GM12878 (cell line): ENCODE results near the gene MAF. TPM values are rescaled to one million over a fixed set of nuclear protein-coding genes. Genes with fewer than 3 reads are reported as not detected.

ENCODE experiments used
- CBX3 ChIP-seq: fragments of 200-600 bp; sonication (generic); IDR thresholded peaks from 2 replicates; pipeline ENCODE4 v1.6.1; 2016; ENCODE audit warnings: low read depth, borderline replicate concordance
- CEBPZ ChIP-seq: fragments of 150-350 bp; IDR thresholded peaks from 2 replicates; pipeline ENCODE4 v1.6.1; 2016; ENCODE audit warnings: low read depth, low read length
- E4F1 ChIP-seq: fragments of 450-650 bp; IDR thresholded peaks from 2 replicates; pipeline ENCODE4 v1.6.1; 2018; ENCODE audit warnings: borderline replicate concordance, mild to moderate bottlenecking; ENCODE audit not compliant: partially characterized antibody
- EZH2 ChIP-seq: IDR thresholded peaks from 2 replicates; pipeline ENCODE4 v1.6.1; 2012; ENCODE audit warnings: low read depth, mild to moderate bottlenecking, control low read depth, inconsistent platforms, low read length, borderline replicate concordance; ENCODE audit not compliant: control insufficient read depth
- NFYA ChIP-seq: IDR thresholded peaks from 2 replicates; pipeline ENCODE4 v1.6.1; 2011; ENCODE audit warnings: low read depth, mild to moderate bottlenecking, low read length, improper control_type of control experiment, borderline replicate concordance
- POLR2AphosphoS5 ChIP-seq: IDR thresholded peaks from 2 replicates; pipeline ENCODE4 v1.6.1; 2011; ENCODE audit warnings: mild to moderate bottlenecking, low read length, inconsistent platforms
- STAT1 ChIP-seq: fragments of 450-650 bp; conservative IDR thresholded peaks from 2 replicates; pipeline ENCODE4 v1.6.1; 2014; ENCODE audit warnings: antibody characterized with exemption, mild to moderate bottlenecking
- TAF1 ChIP-seq: IDR thresholded peaks from 2 replicates; pipeline ENCODE4 v1.6.1; 2011; ENCODE audit warnings: mild to moderate bottlenecking, low read depth, low read length, borderline replicate concordance
- ZNF274 ChIP-seq: IDR thresholded peaks from one replicate; pipeline ENCODE4 v1.8.0; 2011; ENCODE audit not compliant: insufficient read length, insufficient read depth
- polyA plus RNA-seq, 11 experiments: library from polyadenylated mRNA; depleted of rRNA in 4 of 11; unstranded in 6 of 11; stranded (reverse) in 5 of 11; fragments of >200 nt; fragmentation: Nextera tagmentation in 4 of 11; fragmentation: Illumina TruSeq in 1 of 11; extraction: Ambion mirVana in 4 of 11; extraction: Trizol in 1 of 11; gene quantifications; 1 replicate in 1 of 11; 2 replicates in 10 of 11; pipeline versions ENCODE4 v1.2.1 to v1.2.3, GENCODE V29; 2011 to 2016; ENCODE audit warnings: inconsistent platforms in 2 of 11, missing spikeins in 2 of 11, low read depth in 1 of 11
- total RNA-seq, 4 experiments: library from RNA; depleted of rRNA in 3 of 4; stranded (reverse); fragments of >200 nt in 3 of 4; fragmentation: Illumina TruSeq in 1 of 4; extraction: Trizol in 1 of 4; gene quantifications; 2 replicates each; pipeline versions ENCODE4 v1.2.1 to v1.2.3, GENCODE V29; 2013 to 2021

MAF gene
- total and polyA plus RNA-seq, 10 of the 15 experiments (the other 5 are each of a cell fraction or from before 2014, with no cell fraction given): 0.03 to 0.13 TPM; not detected in 8

- TF ChIP-seq E4F1 (no peak), CEBPZ (no peak), STAT1 (no peak), TAF1 (no peak), ZNF274 (no peak), EZH2 (no peak), POLR2AphosphoS5 (no peak), CBX3 (no peak), NFYA (no peak)
These were observed 47.0 kb upstream of the MAF start (continued) for GRCh38 chr16:79647586-79647985.
